Esophagus muscularis mucosa (tissue), 4 donors: ENCODE measurements around the gene RNF144A. TPM values are rescaled to one million over a fixed set of nuclear protein-coding genes. Genes with fewer than 3 reads are reported as not detected.
A peak's percentile ranks its signal among the peaks of the same experiment; 100 is the strongest.

Experiments used
- DNase-seq: peaks from one replicate; pipeline ENCODE4 v3.0.0-alpha.2; 2017; ENCODE audit errors: extremely low spot score
- H3K27ac ChIP-seq, 4 donors: fragments of 200-600 bp; sonication (generic); replicated peaks in 1 of 4; 1 replicate in 3 of 4; 2 replicates in 1 of 4; pipeline ENCODE4 v1.5.1; 2016 to 2019; ENCODE audit warnings: mild to moderate bottlenecking in 1 of 4
- H3K27me3 ChIP-seq, 4 donors: fragments of 200-600 bp; sonication (generic); one replicate each; pipeline versions ENCODE4 v1.5.1 to v1.6.0; 2016 to 2019
- H3K36me3 ChIP-seq, 4 donors: fragments of 200-600 bp; sonication (generic); one replicate each; pipeline ENCODE4 v1.5.1; 2016 to 2019
- H3K4me1 ChIP-seq, 4 donors: fragments of 200-600 bp; sonication (generic); one replicate each; pipeline ENCODE4 v1.5.1; 2016 to 2019
- H3K4me3 ChIP-seq, 4 donors: fragments of 200-600 bp; sonication (generic); 1 replicate in 2 of 4; 2 replicates in 2 of 4; pipeline ENCODE4 v1.5.1; 2016 to 2019; ENCODE audit warnings: mild to moderate bottlenecking in 4 of 4, moderate library complexity in 1 of 4
- H3K9me3 ChIP-seq, 4 donors: fragments of 200-600 bp; sonication (generic); 1 replicate in 3 of 4; 2 replicates in 1 of 4; pipeline ENCODE4 v1.5.1; 2016 to 2019
- CTCF ChIP-seq, 3 experiments: fragments of 200-600 bp in 2 of 3; fragments of 450-650 bp in 1 of 3; sonication (generic) in 2 of 3; IDR thresholded peaks; one replicate each; pipeline ENCODE4 v1.5.1; 2017 to 2019; ENCODE audit warnings: antibody characterized with exemption in 3 of 3, mild to moderate bottlenecking in 2 of 3, moderate library complexity in 1 of 3
- EP300 ChIP-seq: sonication (generic); formaldehyde crosslinking; IDR thresholded peaks from one replicate; pipeline ENCODE4 v1.6.1; 2017; ENCODE audit warnings: antibody characterized with exemption
- POLR2A ChIP-seq: fragments of 450-650 bp; IDR thresholded peaks from one replicate; pipeline ENCODE4 v1.6.1; 2017; ENCODE audit warnings: antibody characterized with exemption, moderate library complexity, mild to moderate bottlenecking, low read depth
- POLR2AphosphoS5 ChIP-seq, 2 donors: sonication (generic); formaldehyde crosslinking; IDR thresholded peaks; one replicate each; pipeline ENCODE4 v1.6.1; 2017; ENCODE audit warnings: antibody characterized with exemption in 2 of 2
- WGBS: methylation state at CpG from one replicate; pipeline ENCODE4 v1.1.5; 2018; 5-methylcytosine and 5-hydroxymethylcytosine counted together
- intact Hi-C: fragments of 100-400 bp; cut with DNase I; formaldehyde crosslinking; loops from one replicate; pipeline ENCODE4 v1.15.1; 2023
- total RNA-seq, 4 donors: library from RNA; depleted of rRNA; stranded (reverse); fragments of >200 nt; gene quantifications; one replicate each; pipeline versions ENCODE4 v1.1.0 to v1.2.1, GENCODE V29; 2016

RNF144A gene
- total RNA-seq, 4 donors from 2014 or later, result 5.4 to 10.8 (median 8.8) TPM

DNA sequence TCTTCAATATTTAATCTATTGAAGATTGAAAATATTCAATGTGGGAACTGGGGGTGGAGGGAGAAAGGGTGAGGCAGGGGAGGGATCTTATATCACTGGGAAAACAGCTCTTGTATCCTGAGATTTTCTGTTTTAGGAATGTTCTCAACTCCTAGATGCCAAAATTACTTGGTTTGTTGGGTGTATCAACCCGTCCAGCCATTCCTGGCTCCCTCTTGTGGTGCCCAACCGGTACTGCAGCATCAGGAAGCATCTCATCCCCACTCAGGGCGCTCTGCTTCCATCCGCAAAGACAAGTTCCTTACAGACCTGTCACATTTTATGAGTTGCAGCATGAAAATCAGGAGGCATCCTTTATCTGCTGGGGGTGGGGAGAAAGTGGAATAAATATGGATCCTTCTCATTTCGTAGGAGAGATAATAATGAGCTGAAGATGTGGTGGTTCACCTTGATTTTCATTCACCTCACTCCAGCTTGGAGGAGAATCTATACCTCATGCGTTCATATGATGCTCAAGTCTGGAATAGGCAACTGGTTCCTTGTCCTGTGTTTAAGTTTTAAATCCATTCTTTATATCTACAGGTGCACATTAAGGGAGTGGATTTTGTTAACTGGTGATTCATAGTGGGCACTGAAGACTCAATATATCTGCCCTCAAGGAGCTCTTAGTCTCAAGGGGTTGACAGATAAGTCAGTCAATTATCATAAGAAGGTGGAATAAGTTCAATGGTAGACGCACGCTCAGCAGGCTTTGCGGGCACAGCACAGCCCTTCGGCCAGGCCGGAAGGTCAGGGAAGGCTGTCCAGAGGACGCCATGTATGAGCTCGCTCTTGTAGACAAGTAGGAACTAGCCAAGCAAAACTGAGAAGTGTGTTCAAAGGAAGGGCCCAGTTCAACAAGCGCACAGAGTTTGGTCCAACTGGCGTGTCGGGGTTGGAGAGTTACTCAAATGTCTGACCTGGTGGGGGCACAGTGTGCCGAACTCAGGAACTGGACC, 127.3 kb downstream of the RNF144A start:
- no peak overlapping the region for H3K4me3 ChIP-seq
- H3K9me3 ChIP-seq, result no peaks in the 10 kb centered on the region
- intact Hi-C loops, result loop anchor here (2.0 to 5.0 kb wide), 2 partner anchors 127 to 148 kb away; partner anchors contain the start of gene RNF144A
- no peak for DNase-seq
- peaks cover 0 to 24% (median 13%) of the 10 kb centered on the region in 4 donors for H3K36me3 ChIP-seq
- peak; percentile 79 to 97 (median 89) for TF ChIP-seq CTCF (IDR thresholded peaks at IDR 0.05)
- no peak for TF ChIP-seq POLR2AphosphoS5 (IDR thresholded peaks at IDR 0.05)
- no peaks in the 10 kb centered on the region for H3K27me3 ChIP-seq
- no peak overlapping the region for H3K27ac ChIP-seq
- H3K4me1 ChIP-seq, result peaks cover 0 to 13% (median 8%) of the 10 kb centered on the region in 4 donors
- WGBS, result 82% methylated on average over 17 of the region's 17 CpGs

DNA sequence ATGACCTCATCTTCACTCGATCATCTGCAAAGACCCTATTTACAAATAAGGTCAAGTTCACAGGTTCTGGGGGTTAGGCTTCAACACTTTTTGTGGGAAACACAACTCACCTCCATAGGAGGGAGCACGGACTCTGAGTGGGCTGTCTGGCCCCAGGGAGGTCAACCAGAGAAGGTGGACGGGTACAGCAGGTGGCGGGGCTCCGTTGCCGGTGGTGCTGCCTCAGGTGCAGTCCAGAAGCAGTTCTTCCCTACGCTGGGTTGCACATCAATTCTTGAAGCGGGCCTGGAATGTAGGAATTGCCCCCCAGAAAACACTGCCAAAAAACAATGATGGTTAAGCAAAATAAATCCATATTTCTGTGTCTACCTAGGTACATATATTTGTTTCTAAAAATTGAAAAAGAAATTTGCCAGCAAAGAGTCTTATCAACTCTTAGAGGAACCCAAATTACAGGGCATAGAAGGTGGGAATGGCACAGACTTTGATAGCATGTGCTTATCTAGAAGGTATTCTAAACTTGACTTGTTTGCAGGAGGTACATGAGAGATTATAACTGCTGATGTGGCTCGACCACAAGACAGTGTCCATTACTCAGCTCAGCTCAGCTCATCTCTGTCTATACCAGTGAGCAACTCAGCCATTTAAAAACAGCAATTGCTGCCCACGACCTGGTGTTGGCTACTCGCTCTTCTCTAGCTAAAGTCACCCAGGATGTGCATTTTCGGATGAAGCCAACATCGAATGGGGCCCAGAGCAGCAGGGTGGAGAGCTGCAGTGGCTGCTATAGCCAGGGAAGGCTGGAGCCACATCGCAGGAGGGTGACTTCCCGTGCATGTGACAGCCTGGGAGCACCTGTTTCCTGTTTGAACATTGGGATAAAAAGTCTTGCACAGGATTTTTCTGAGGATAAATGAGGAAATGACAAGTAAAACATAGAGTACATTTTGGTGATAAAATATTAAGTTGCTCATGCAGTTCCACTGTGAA, 128.7 kb downstream of the RNF144A start:
- TF ChIP-seq POLR2A, result no peak
- TF ChIP-seq EP300, result no peak
- TF ChIP-seq POLR2AphosphoS5 (IDR thresholded peaks at IDR 0.05), result no peak
- no peak for TF ChIP-seq CTCF (IDR thresholded peaks at IDR 0.05)
- no peak for DNase-seq
- H3K27ac ChIP-seq, result no peak overlapping the region
- H3K36me3 ChIP-seq, result peaks cover 0 to 11% (median 3%) of the 10 kb centered on the region in 4 donors
- WGBS, result 83% methylated on average over 13 of the region's 15 CpGs
- intact Hi-C loops, result loop anchor here (2.0 kb wide), 1 partner anchor 149 kb away; no protein-coding TSS in a partner anchor
- H3K4me1 ChIP-seq, result peaks cover 0 to 13% (median 8%) of the 10 kb centered on the region in 4 donors
- H3K4me3 ChIP-seq, result no peak overlapping the region
- no peaks in the 10 kb centered on the region for H3K9me3 ChIP-seq
- H3K27me3 ChIP-seq, result peaks cover 0 to 11% (median 0%) of the 10 kb centered on the region in 4 donors

GRCh38 chr2:7047661-7048060, 130.4 kb downstream of the RNF144A start:
- Histone ChIP-seq H3K36me3 (no peaks in the 10 kb centered on the region), H3K4me3 (no peak overlapping the region), H3K27ac (no peak overlapping the region), H3K9me3 (no peaks in the 10 kb centered on the region), H3K4me1 (peaks cover 0 to 13% (median 8%) of the 10 kb centered on the region in 4 donors), H3K27me3 (peaks cover 0 to 19% (median 0%) of the 10 kb centered on the region in 4 donors)
- intact Hi-C loops, result no loop called here
- no peak for DNase-seq
- 91% methylated on average over 3 of the region's 3 CpGs for WGBS
- TF ChIP-seq EP300 (no peak), CTCF (IDR thresholded peaks at IDR 0.05) (no peak), POLR2A (no peak), POLR2AphosphoS5 (IDR thresholded peaks at IDR 0.05) (no peak)

DNA sequence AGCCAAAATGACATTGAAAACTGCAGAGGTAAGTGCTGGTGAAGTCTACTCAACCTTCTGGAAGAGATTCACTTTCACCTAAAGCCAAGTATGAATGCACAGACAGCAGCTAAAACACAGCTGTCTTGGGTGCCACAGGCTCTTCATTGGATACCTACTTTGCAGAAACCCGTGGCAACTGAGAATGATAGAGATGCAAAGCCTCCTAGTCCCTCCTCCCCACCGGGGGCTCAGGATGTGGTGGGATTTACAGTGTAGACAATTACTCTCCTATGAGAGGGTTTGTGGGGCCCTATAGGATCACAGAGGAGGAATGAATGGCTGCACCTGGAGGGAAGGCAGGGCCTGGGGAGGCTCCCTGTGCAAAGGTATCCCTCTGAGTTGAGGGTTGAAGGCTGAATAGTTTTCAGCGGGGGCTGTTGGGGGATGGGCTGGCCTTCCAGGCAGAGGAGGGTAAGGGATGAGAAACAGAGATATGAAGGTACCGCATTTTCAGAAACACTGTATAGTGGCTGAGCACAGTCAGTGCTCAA, 131.6 kb downstream of the RNF144A start:
- Histone ChIP-seq H3K4me1 (peaks cover 0 to 6% (median 5%) of the 10 kb centered on the region in 4 donors), H3K9me3 (no peaks in the 10 kb centered on the region), H3K27me3 (peaks cover 0 to 19% (median 0%) of the 10 kb centered on the region in 4 donors), H3K27ac (no peak overlapping the region), H3K36me3 (no peaks in the 10 kb centered on the region), H3K4me3 (no peak overlapping the region)
- TF ChIP-seq POLR2AphosphoS5 (IDR thresholded peaks at IDR 0.05), result no peak
- no peak for TF ChIP-seq EP300
- TF ChIP-seq POLR2A, result no peak
- TF ChIP-seq CTCF (IDR thresholded peaks at IDR 0.05), result no peak
- intact Hi-C loops, result no loop called here
- DNase-seq, result no peak
- WGBS, result 98% methylated on average over 4 of the region's 4 CpGs
